ENCODE measurements around the gene CELA3A.
"Not testable (repeated sequence)": the region's sequence is repeated elsewhere in the genome, so short reads cannot be mapped to it uniquely, and the experiment has no call there.

The CELA3A gene

GRCh38 chr1:21982122-21982521, 19.3 kb upstream of the CELA3A start:
- DNase-seq = not testable (repeated sequence)

GRCh38 chr1:21983539-21983938, 17.9 kb upstream of the CELA3A start:
- not testable (repeated sequence) for DNase-seq

GRCh38 chr1:21985893-21986292, 15.6 kb upstream of the CELA3A start:
- DNase-seq = not testable (repeated sequence)

- DNase-seq = not testable (repeated sequence)
These were observed 15.1 kb upstream of the CELA3A start for GRCh38 chr1:21986386-21986785.

GRCh38 chr1:21989672-21990393, 11.6 kb upstream of the CELA3A start:
- not testable (repeated sequence) for DNase-seq

GRCh38 chr1:21992186-21992585, 9.3 kb upstream of the CELA3A start:
- DNase-seq = not testable (repeated sequence)

- DNase-seq = not testable (repeated sequence)
These were observed 6.7 kb upstream of the CELA3A start for GRCh38 chr1:21994716-21995115.

GRCh38 chr1:21996663-21996970, 4.8 kb upstream of the CELA3A start:
- DNase-seq = not testable (repeated sequence)

- DNase-seq = not testable (repeated sequence)
These were observed 3.4 kb upstream of the CELA3A start for GRCh38 chr1:21997891-21998623.

- DNase-seq = not testable (repeated sequence)
These were observed 2.7 kb upstream of the CELA3A start for GRCh38 chr1:21998624-21999294.

- DNase-seq = peak; percentile 30 to 57
These were observed 1.8 kb upstream of the CELA3A start for GRCh38 chr1:21999645-22000044.

GRCh38 chr1:22002461-22002860, 1.0 kb downstream of the CELA3A start:
- DNase-seq = not testable (repeated sequence)

- DNase-seq = not testable (repeated sequence)
These were observed 1.4 kb downstream of the CELA3A start for GRCh38 chr1:22002875-22003274.

GRCh38 chr1:22003959-22004358, 2.5 kb downstream of the CELA3A start:
- DNase-seq = not testable (repeated sequence)

GRCh38 chr1:22005261-22006149, 4.0 kb downstream of the CELA3A start:
- DNase-seq = peak in 1 of 2 experiments; percentile 9

- not testable (repeated sequence) for DNase-seq
These were observed 5.3 kb downstream of the CELA3A start for GRCh38 chr1:22006736-22007135.

GRCh38 chr1:22007262-22007661, 5.8 kb downstream of the CELA3A start:
- not testable (repeated sequence) for DNase-seq

- not testable (repeated sequence) for DNase-seq
These were observed 8.1 kb downstream of the CELA3A start for GRCh38 chr1:22009566-22009965.

GRCh38 chr1:22012752-22013151, 11.3 kb downstream of the CELA3A start:
- DNase-seq = not testable (repeated sequence)

GRCh38 chr1:22014575-22015206, 13.2 kb downstream of the CELA3A start:
- DNase-seq = not testable (repeated sequence)

GRCh38 chr1:22018583-22019559, 17.4 kb downstream of the CELA3A start:
- no peak for DNase-seq
